ENCODE data around the gene OBSCN.

DNA sequence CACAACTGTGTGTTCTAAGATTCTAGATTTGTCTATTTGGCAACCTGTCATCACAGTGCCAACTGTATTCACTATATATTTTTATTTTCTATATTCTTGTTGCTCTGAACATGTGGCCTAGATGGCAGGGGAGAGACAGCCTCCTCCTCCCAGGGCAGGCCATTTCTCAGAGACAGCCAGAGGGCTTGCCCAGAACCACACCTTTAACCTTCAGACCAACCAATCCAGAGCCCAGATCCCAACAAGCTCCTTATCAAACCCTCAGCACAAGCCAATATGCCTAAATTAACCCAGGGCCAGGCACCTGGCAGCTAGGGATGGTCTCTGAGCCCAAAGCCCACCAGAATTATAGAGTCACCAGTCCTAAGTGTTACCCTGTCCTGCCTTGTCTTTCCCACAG, 179.5 kb downstream of the OBSCN start:
- no peak for TF ChIP-seq CTCF (IDR thresholded peaks at IDR 0.05; ENCODE audit: low read length)
- no peak for TF ChIP-seq EZH2 (IDR thresholded peaks at IDR 0.05; ENCODE audit: borderline replicate concordance, low read length)
